Spleen (tissue), 7 donors: ENCODE results near the gene AP5Z1.

Experiments
- POLR2A ChIP-seq, 3 donors: fragments of 450-650 bp; IDR thresholded peaks; one replicate each; pipeline ENCODE4 v1.5.1; 2017; ENCODE audit warnings: antibody characterized with exemption in 3 of 3, mild to moderate bottlenecking in 1 of 3
- TF ChIP-seq, protein P1 (sequence below), 11 experiments: fragments of 200-600 bp in 7 of 11; fragments of 450-650 bp in 4 of 11; sonication (generic) in 4 of 11; IDR thresholded peaks in 8 of 11; conservative IDR thresholded peaks in 3 of 11; 1 replicate in 7 of 11; 2 replicates in 4 of 11; pipeline versions ENCODE4 v1.4.0 to v1.8.0; 2016 to 2021; ENCODE audit warnings: antibody characterized with exemption in 11 of 11, inconsistent platforms in 4 of 11, mild to moderate bottlenecking in 1 of 11
- donor health status: DM: no; HTN: no; CAD: no; lungs with moderate emphysema.
- donor health status: DM: no; HTN: no; CAD: no.
- donor health status: DM: no; HTN: no; CAD: no.

DNA sequence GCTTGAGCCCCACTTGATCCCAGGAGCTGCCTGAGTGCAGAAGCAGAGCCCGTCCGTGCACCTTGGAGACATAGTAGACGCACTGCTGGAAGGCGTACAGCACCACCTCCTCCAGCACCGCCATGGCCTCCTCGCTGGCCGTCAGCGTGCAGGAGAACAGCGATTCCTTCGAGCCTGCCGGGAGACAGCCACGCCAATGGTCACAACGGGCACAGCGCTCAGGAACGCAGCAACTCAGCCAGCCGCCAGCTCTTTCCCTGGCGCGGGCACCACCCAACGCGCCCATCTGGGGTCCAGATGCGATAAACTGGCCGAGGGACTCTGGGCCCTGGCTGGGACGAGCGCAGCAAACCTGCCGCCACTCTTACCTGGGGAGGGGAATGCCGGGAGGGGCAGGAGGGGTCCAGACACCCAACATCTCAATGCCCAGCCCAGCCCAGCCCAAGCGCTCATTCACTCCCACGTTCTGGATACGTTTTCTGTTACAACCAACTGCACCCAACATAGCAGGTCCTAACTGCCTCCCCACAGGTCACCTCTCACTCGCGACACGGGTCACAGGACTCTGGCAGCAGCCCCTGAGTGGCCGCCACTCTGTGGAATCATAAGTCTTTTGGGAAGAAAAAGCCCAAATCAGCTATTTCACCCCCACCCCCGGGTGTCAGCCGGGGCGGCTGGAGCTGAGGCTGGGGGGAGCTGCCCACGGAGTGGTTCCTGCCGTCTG is 41.9 kb downstream of the AP5Z1 start:
- TF ChIP-seq POLR2A (IDR thresholded peaks at IDR 0.05), result no peak
- TF ChIP-seq, protein P1, sequence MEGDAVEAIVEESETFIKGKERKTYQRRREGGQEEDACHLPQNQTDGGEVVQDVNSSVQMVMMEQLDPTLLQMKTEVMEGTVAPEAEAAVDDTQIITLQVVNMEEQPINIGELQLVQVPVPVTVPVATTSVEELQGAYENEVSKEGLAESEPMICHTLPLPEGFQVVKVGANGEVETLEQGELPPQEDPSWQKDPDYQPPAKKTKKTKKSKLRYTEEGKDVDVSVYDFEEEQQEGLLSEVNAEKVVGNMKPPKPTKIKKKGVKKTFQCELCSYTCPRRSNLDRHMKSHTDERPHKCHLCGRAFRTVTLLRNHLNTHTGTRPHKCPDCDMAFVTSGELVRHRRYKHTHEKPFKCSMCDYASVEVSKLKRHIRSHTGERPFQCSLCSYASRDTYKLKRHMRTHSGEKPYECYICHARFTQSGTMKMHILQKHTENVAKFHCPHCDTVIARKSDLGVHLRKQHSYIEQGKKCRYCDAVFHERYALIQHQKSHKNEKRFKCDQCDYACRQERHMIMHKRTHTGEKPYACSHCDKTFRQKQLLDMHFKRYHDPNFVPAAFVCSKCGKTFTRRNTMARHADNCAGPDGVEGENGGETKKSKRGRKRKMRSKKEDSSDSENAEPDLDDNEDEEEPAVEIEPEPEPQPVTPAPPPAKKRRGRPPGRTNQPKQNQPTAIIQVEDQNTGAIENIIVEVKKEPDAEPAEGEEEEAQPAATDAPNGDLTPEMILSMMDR (IDR thresholded peaks at IDR 0.05 in 8 of 11, conservative IDR thresholded peaks at IDR 0.05 in 3 of 11), result no peak
